ENCODE data around the gene CDC42BPB.
"Not testable (repeated sequence)": the region's sequence is repeated elsewhere in the genome, so short reads cannot be mapped to it uniquely, and the experiment has no call there.

CDC42BPB gene

GRCh38 chr14:103050935-103051334, 6.4 kb downstream of the CDC42BPB start:
- no peak for TF ChIP-seq CTCF (IDR thresholded peaks at IDR 0.05; ENCODE audit: extremely low read depth, missing control alignments)
- DNase-seq (ENCODE audit: low spot score), result no peak

- not testable (repeated sequence) for DNase-seq (ENCODE audit: low spot score)
These were observed 9.9 kb downstream of the CDC42BPB start for GRCh38 chr14:103047453-103047852.

- TF ChIP-seq CTCF (IDR thresholded peaks at IDR 0.05; ENCODE audit: extremely low read depth, missing control alignments), result no peak
- peak; percentile 57 for DNase-seq (ENCODE audit: low spot score)
These were observed 11.9 kb downstream of the CDC42BPB start for GRCh38 chr14:103045371-103045869.

- no peak for TF ChIP-seq CTCF (IDR thresholded peaks at IDR 0.05; ENCODE audit: extremely low read depth, missing control alignments)
- no peak for DNase-seq (ENCODE audit: low spot score)
These were observed 13.9 kb downstream of the CDC42BPB start for GRCh38 chr14:103043257-103044015.

- TF ChIP-seq CTCF (IDR thresholded peaks at IDR 0.05; ENCODE audit: extremely low read depth, missing control alignments), result no peak
- DNase-seq (ENCODE audit: low spot score), result no peak
These were observed 15.9 kb downstream of the CDC42BPB start for GRCh38 chr14:103041464-103041863.

GRCh38 chr14:103033681-103034096, 23.7 kb downstream of the CDC42BPB start:
- no peak for TF ChIP-seq CTCF (IDR thresholded peaks at IDR 0.05; ENCODE audit: extremely low read depth, missing control alignments)
- no peak for DNase-seq (ENCODE audit: low spot score)

- TF ChIP-seq CTCF (IDR thresholded peaks at IDR 0.05; ENCODE audit: extremely low read depth, missing control alignments), result no peak
- no peak for DNase-seq (ENCODE audit: low spot score)
These were observed 25.4 kb downstream of the CDC42BPB start for GRCh38 chr14:103031956-103032355.

- no peak for TF ChIP-seq CTCF (IDR thresholded peaks at IDR 0.05; ENCODE audit: extremely low read depth, missing control alignments)
- no peak for DNase-seq (ENCODE audit: low spot score)
These were observed 25.8 kb downstream of the CDC42BPB start for GRCh38 chr14:103031566-103031911.
